NT2/D1 (cell line): Measurements from ENCODE around the gene PLA2G2A.

ENCODE experiments used
- YY1 ChIP-seq: IDR thresholded peaks from 2 replicates; pipeline ENCODE4 v1.6.1; 2011; ENCODE audit not compliant: insufficient read length, insufficient read depth
- ZNF274 ChIP-seq: IDR thresholded peaks from 2 replicates; pipeline ENCODE4 v1.6.1; 2011; ENCODE audit warnings: mild to moderate bottlenecking, low read depth, low read length

DNA sequence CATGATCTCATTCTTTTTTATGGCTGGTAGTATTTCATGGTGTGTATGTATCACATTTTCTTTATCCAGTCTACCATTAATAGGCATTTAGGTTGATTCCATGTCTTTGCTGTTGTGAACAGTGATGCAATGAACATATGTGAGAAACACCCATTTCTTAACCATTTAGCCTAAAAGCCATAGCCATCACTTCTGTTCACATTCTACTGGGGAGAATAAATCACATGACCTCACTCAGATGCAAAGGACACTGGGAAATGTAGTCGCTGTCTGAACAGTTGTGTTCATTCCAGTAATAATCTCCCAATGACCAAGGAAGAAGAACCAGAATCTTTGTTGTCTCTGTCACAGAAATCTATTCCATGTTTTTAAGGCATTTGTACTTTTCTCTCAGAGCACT, 40.9 kb downstream of the PLA2G2A start:
- TF ChIP-seq ZNF274 = no peak
- no peak for TF ChIP-seq YY1
